Measurements from ENCODE around the gene VWA8.

The VWA8 gene

GRCh38 chr13:41568972-41569351 is 391.9 kb downstream of the VWA8 start:
- no peak for DNase-seq (ENCODE audit: low spot score)
- in situ Hi-C loops (cut with MboI; ENCODE audit: low pct_unique_long_range_greater_than_20kb, low sequenced_read_pairs, unreplicated experiment): no loop called here
- no peak for TF ChIP-seq CTCF (IDR thresholded peaks at IDR 0.05; ENCODE audit: extremely low read depth, insufficient read depth, missing control alignments)

- in situ Hi-C loops (cut with MboI; ENCODE audit: low pct_unique_long_range_greater_than_20kb, low sequenced_read_pairs, unreplicated experiment): no loop called here
- no peak for DNase-seq (ENCODE audit: low spot score)
- TF ChIP-seq CTCF (IDR thresholded peaks at IDR 0.05; ENCODE audit: extremely low read depth, insufficient read depth, missing control alignments): no peak
Observed at GRCh38 chr13:41568143-41568971, 392.6 kb downstream of the VWA8 start.

- in situ Hi-C loops (cut with MboI; ENCODE audit: low pct_unique_long_range_greater_than_20kb, low sequenced_read_pairs, unreplicated experiment): no loop called here
- DNase-seq (ENCODE audit: low spot score): no peak
- no peak for TF ChIP-seq CTCF (IDR thresholded peaks at IDR 0.05; ENCODE audit: extremely low read depth, insufficient read depth, missing control alignments)
Observed at GRCh38 chr13:41567363-41567762, 393.5 kb downstream of the VWA8 start.

GRCh38 chr13:41565846-41566245 is 395.1 kb downstream of the VWA8 start:
- TF ChIP-seq CTCF (IDR thresholded peaks at IDR 0.05; ENCODE audit: extremely low read depth, insufficient read depth, missing control alignments): no peak
- DNase-seq (ENCODE audit: low spot score): no peak
- in situ Hi-C loops (cut with MboI; ENCODE audit: low pct_unique_long_range_greater_than_20kb, low sequenced_read_pairs, unreplicated experiment): no loop called here

- in situ Hi-C loops (cut with MboI; ENCODE audit: low pct_unique_long_range_greater_than_20kb, low sequenced_read_pairs, unreplicated experiment): no loop called here
- no peak for DNase-seq (ENCODE audit: low spot score)
- no peak for TF ChIP-seq CTCF (IDR thresholded peaks at IDR 0.05; ENCODE audit: extremely low read depth, insufficient read depth, missing control alignments)
Observed at GRCh38 chr13:41565216-41565615, 395.7 kb downstream of the VWA8 start.

- no peak for TF ChIP-seq CTCF (IDR thresholded peaks at IDR 0.05; ENCODE audit: extremely low read depth, insufficient read depth, missing control alignments)
- in situ Hi-C loops (cut with MboI; ENCODE audit: low pct_unique_long_range_greater_than_20kb, low sequenced_read_pairs, unreplicated experiment): no loop called here
- no peak for DNase-seq (ENCODE audit: low spot score)
Observed at GRCh38 chr13:41563984-41564365, 396.9 kb downstream of the VWA8 start.
